OCI-LY1 (cell line): Measurements from ENCODE around the gene VEGFA.

Experiments
- H2AFZ ChIP-seq: fragments of 200-600 bp; sonication (generic), shearing (Covaris generic); 2 replicates; pipeline ENCODE4 v1.6.0; 2014; ENCODE audit warnings: antibody characterized with exemption, mild to moderate bottlenecking, low read length
- H3F3A ChIP-seq: fragments of 200-600 bp; sonication (generic), shearing (Covaris generic); 2 replicates; pipeline ENCODE4 v1.6.0; 2014; ENCODE audit warnings: mild to moderate bottlenecking, antibody characterized with exemption, low read length, moderate library complexity; ENCODE audit not compliant: insufficient read depth
- H3K27ac ChIP-seq: fragments of 200-600 bp; sonication (generic); 2 replicates; pipeline ENCODE4 v1.5.1; 2014; ENCODE audit warnings: low read length, mixed run types, mild to moderate bottlenecking, low read depth; ENCODE audit not compliant: poor library complexity, severe bottlenecking
- H3K27me3 ChIP-seq: fragments of 200-600 bp; sonication (generic); 2 replicates; pipeline ENCODE4 v1.6.0; 2014; ENCODE audit warnings: antibody characterized with exemption, mild to moderate bottlenecking, low read length, moderate library complexity; ENCODE audit not compliant: insufficient read depth
- H3K36me3 ChIP-seq: fragments of 200-600 bp; sonication (generic); 2 replicates; pipeline ENCODE4 v1.6.1; 2014; ENCODE audit warnings: mild to moderate bottlenecking, antibody characterized with exemption, low read length, moderate library complexity, mixed read lengths; ENCODE audit not compliant: insufficient read depth
- H3K4me1 ChIP-seq: fragments of 200-600 bp; sonication (generic); 2 replicates; pipeline ENCODE4 v1.5.1; 2014; ENCODE audit warnings: mild to moderate bottlenecking, low read length, moderate library complexity; ENCODE audit not compliant: insufficient read depth, severe bottlenecking
- H3K4me2 ChIP-seq: fragments of 200-600 bp; sonication (generic), shearing (Covaris generic); 2 replicates; pipeline ENCODE4 v1.6.1; 2014; ENCODE audit warnings: low read length
- H3K4me3 ChIP-seq: fragments of 200-600 bp; sonication (generic); 2 replicates; pipeline ENCODE4 v1.5.1; 2014; ENCODE audit warnings: low read length, low read depth, mild to moderate bottlenecking, mixed read lengths; ENCODE audit not compliant: poor library complexity, severe bottlenecking
- H3K79me2 ChIP-seq: fragments of 200-600 bp; shearing (Covaris generic); 2 replicates; pipeline ENCODE4 v1.6.1; 2016; ENCODE audit warnings: mixed run types, low read length, mixed read lengths; ENCODE audit not compliant: insufficient read depth
- H3K9ac ChIP-seq: fragments of 200-600 bp; sonication (generic), shearing (Covaris generic); 2 replicates; pipeline ENCODE4 v1.6.1; 2014; ENCODE audit warnings: mild to moderate bottlenecking, low read length, mixed read lengths
- H3K9me2 ChIP-seq: fragments of 200-600 bp; sonication (generic), shearing (Covaris generic); 2 replicates; pipeline ENCODE4 v1.6.1; 2014; ENCODE audit warnings: low read depth, mild to moderate bottlenecking, low read length, mixed read lengths
- H3K9me3 ChIP-seq: fragments of 200-600 bp; shearing (Covaris generic); 2 replicates; pipeline ENCODE4 v1.6.1; 2014; ENCODE audit warnings: low read length, mixed read lengths
- H4K20me1 ChIP-seq: fragments of 200-600 bp; sonication (generic), shearing (Covaris generic); 2 replicates; pipeline ENCODE4 v1.6.0; 2016; ENCODE audit warnings: mild to moderate bottlenecking, low read length; ENCODE audit not compliant: insufficient read depth
- EZH2 ChIP-seq: fragments of 200-600 bp; sonication (generic), shearing (Covaris generic); IDR thresholded peaks from 2 replicates; pipeline ENCODE4 v1.8.0; 2017; ENCODE audit warnings: borderline replicate concordance, mixed run types, mild to moderate bottlenecking, antibody characterized with exemption, low read length, moderate library complexity, mixed read lengths
- TF ChIP-seq, protein P1 (sequence below): fragments of 200-600 bp; sonication (generic), shearing (Covaris generic); IDR thresholded peaks from 2 replicates; pipeline ENCODE4 v1.5.1; 2017; ENCODE audit warnings: mild to moderate bottlenecking, antibody characterized with exemption, low read length, moderate library complexity, mixed read lengths

The VEGFA gene

DNA sequence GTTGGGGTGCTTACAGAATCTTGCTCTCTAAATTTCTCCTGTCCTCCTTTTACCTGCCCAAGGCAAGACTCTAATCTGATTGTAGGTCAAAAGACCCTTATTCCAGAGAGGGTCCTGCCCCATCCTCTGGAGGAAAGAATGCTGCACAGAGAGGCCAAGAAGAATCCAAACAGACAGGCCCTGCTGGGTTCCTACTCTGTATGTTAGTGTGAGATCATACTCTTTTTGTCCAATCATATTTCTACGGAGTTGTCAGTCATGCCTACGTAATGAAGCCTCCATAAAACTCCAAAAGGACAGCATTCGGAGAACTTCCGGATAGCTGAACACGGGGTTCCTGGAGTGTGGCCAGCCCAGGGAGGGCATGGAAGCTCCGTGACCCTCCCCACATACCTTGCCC, 50.5 kb downstream of the VEGFA start:
- Histone ChIP-seq H3K4me3 (no peak overlapping the region), H3K9me3 (no peaks in the 10 kb centered on the region), H3K4me1 (no peaks in the 10 kb centered on the region), H3K27ac (no peak overlapping the region), H3K27me3 (peaks cover 6% of the 10 kb centered on the region; the same call in 1 of the 2 replicates), H4K20me1 (no peaks in the 10 kb centered on the region), H3K79me2 (no peaks in the 10 kb centered on the region), H3K4me2 (no peak overlapping the region), H3K9ac (no peak overlapping the region), H2AFZ (no peak overlapping the region), H3F3A (no peaks in the 10 kb centered on the region), H3K36me3 (no peaks in the 10 kb centered on the region), H3K9me2 (no peaks in the 10 kb centered on the region)
- TF ChIP-seq, protein P1, sequence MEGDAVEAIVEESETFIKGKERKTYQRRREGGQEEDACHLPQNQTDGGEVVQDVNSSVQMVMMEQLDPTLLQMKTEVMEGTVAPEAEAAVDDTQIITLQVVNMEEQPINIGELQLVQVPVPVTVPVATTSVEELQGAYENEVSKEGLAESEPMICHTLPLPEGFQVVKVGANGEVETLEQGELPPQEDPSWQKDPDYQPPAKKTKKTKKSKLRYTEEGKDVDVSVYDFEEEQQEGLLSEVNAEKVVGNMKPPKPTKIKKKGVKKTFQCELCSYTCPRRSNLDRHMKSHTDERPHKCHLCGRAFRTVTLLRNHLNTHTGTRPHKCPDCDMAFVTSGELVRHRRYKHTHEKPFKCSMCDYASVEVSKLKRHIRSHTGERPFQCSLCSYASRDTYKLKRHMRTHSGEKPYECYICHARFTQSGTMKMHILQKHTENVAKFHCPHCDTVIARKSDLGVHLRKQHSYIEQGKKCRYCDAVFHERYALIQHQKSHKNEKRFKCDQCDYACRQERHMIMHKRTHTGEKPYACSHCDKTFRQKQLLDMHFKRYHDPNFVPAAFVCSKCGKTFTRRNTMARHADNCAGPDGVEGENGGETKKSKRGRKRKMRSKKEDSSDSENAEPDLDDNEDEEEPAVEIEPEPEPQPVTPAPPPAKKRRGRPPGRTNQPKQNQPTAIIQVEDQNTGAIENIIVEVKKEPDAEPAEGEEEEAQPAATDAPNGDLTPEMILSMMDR: no peak

DNA sequence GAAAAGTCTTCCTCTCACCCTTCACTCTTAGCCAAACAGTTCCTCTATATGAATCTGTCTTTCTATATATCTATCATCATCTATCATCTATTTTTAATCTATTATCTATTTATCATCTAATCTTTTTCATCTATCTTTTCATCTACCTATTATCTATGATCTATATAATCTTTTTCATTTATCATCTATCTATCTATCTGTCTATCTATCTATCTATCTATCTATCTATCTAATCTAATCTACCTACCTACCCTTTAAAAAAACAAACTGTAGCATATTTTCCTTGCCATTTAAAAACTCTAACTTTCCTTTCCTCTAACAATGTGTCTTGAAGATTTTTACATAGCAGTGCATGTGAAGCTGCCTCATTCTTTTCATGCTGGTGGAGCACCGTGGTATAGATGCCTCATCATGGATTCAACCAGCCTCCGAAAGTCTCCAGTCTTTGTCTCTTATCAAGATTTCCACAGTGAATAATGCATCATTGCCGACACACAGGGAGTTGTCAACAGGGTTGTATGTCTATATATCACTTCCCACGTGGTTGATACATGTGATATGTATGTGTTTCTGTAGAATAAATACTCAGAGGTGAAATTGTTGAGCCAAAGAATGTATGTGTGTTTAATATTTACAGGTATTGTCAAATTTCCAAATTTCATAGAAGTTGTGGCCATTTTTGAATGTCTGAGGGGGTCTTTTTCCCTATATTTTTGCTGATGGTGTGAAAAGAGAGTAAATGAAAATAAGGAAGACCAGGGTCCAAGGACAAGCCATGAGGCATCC, 51.3 kb downstream of the VEGFA start:
- H4K20me1 ChIP-seq: no peaks in the 10 kb centered on the region
- H3K9me2 ChIP-seq: no peaks in the 10 kb centered on the region
- no peak overlapping the region for H3K9ac ChIP-seq
- no peaks in the 10 kb centered on the region for H3K9me3 ChIP-seq
- no peaks in the 10 kb centered on the region for H3K4me1 ChIP-seq
- no peaks in the 10 kb centered on the region for H3K36me3 ChIP-seq
- TF ChIP-seq, protein P1: no peak
- no peak for TF ChIP-seq EZH2
- peaks cover 6% of the 10 kb centered on the region; the same call in 1 of the 2 replicates for H3K27me3 ChIP-seq
- H3K4me3 ChIP-seq: no peak overlapping the region
- H3K4me2 ChIP-seq: no peak overlapping the region
- no peaks in the 10 kb centered on the region for H3K79me2 ChIP-seq
- no peak overlapping the region for H2AFZ ChIP-seq
- no peaks in the 10 kb centered on the region for H3F3A ChIP-seq
- no peak overlapping the region for H3K27ac ChIP-seq

DNA sequence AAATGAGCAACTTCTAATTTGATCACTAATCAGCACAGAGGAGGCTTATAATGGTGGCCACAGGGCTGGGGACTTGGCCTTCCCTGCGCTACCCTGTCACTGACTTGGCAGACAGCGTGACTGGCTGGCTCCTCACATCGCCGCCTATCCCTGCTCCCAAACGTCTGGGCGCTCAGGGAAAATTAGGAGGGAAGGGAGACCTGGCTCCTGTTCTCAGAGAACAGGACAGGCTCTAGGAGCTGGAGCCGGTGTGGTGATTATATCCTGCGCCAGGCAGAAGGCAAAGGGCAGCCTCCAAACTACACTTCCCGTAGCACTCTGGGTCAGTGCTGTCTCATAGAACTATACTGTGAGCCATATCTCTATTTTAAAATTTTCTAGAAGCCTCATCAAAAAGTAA, 53.4 kb downstream of the VEGFA start:
- H3K9ac ChIP-seq: no peak overlapping the region
- TF ChIP-seq, protein P1: no peak
- TF ChIP-seq EZH2: no peak
- no peak overlapping the region for H3K4me2 ChIP-seq

More for the DNA sequence above, 53.4 kb downstream of the VEGFA start:
- no peak overlapping the region for H2AFZ ChIP-seq
- no peaks in the 10 kb centered on the region for H3K4me1 ChIP-seq
- no peaks in the 10 kb centered on the region for H3K9me2 ChIP-seq
- H4K20me1 ChIP-seq: no peaks in the 10 kb centered on the region
- H3K4me3 ChIP-seq: no peak overlapping the region
- no peaks in the 10 kb centered on the region for H3K9me3 ChIP-seq
- H3K79me2 ChIP-seq: no peaks in the 10 kb centered on the region
- no peaks in the 10 kb centered on the region for H3F3A ChIP-seq
- H3K36me3 ChIP-seq: no peaks in the 10 kb centered on the region
- H3K27me3 ChIP-seq: peaks cover 6% of the 10 kb centered on the region; the same call in 1 of the 2 replicates
- H3K27ac ChIP-seq: no peak overlapping the region
